GM12892 (cell line): ENCODE results near the gene FBXO41.

ENCODE experiments used
- DNase-seq: peaks from one replicate; pipeline ENCODE4 v3.0.0; 2011; ENCODE audit not compliant: insufficient read length
- FAIRE-seq: peaks from 2 replicates; lab custom pipeline; 2011; peaks lifted over from hg19 to GRCh38; lab: Jason Lieb, UNC
- POLR2A ChIP-seq: IDR thresholded peaks from 2 replicates; pipeline ENCODE4 v1.6.1; 2011; ENCODE audit warnings: low read depth, low read length, control low read depth
- POLR2AphosphoS5 ChIP-seq: IDR thresholded peaks from 2 replicates; pipeline ENCODE4 v1.6.1; 2011; ENCODE audit warnings: low read depth, low read length, control low read depth
- TAF1 ChIP-seq: IDR thresholded peaks from 2 replicates; pipeline ENCODE4 v1.6.1; 2011; ENCODE audit warnings: low read depth, mild to moderate bottlenecking, control low read depth, low read length, borderline replicate concordance

Gene FBXO41

GRCh38 chr2:73259276-73259675 lies 25.0 kb downstream of the FBXO41 start:
- no peak for TF ChIP-seq POLR2A
- TF ChIP-seq POLR2AphosphoS5: no peak
- no peak for TF ChIP-seq TAF1
- FAIRE-seq (no peak), DNase-seq (no peak)

- FAIRE-seq: no peak
- TF ChIP-seq TAF1 (no peak), POLR2A (no peak), POLR2AphosphoS5 (no peak)
- no peak for DNase-seq
These were observed 25.4 kb downstream of the FBXO41 start for GRCh38 chr2:73258913-73259215.

- FAIRE-seq: no peak
- TF ChIP-seq POLR2AphosphoS5: no peak
- TF ChIP-seq TAF1: no peak
- TF ChIP-seq POLR2A: no peak
- no peak for DNase-seq
These were observed 25.9 kb downstream of the FBXO41 start for GRCh38 chr2:73258186-73258912.

- FAIRE-seq: no peak
- no peak for DNase-seq
- TF ChIP-seq POLR2A (no peak), TAF1 (no peak), POLR2AphosphoS5 (no peak)
These were observed 26.7 kb downstream of the FBXO41 start for GRCh38 chr2:73257425-73258125.

- DNase-seq (no peak), FAIRE-seq (no peak)
- TF ChIP-seq TAF1 (no peak), POLR2A (no peak), POLR2AphosphoS5 (no peak)
These were observed 27.3 kb downstream of the FBXO41 start for GRCh38 chr2:73257021-73257420.

- FAIRE-seq: no peak
- no peak for DNase-seq
- TF ChIP-seq POLR2AphosphoS5: no peak
These were observed 27.7 kb downstream of the FBXO41 start for GRCh38 chr2:73256618-73256922.

GRCh38 chr2:73255907-73256617 lies 28.2 kb downstream of the FBXO41 start:
- no peak for TF ChIP-seq POLR2A
- TF ChIP-seq POLR2AphosphoS5: no peak
- no peak for TF ChIP-seq TAF1
- DNase-seq: no peak
- FAIRE-seq: no peak

- DNase-seq: no peak
- no peak for FAIRE-seq
- TF ChIP-seq POLR2A (peak; percentile 45), TAF1 (no peak), POLR2AphosphoS5 (peak; percentile 51; the same call in 1 of the 2 replicates)
These were observed 29.2 kb downstream of the FBXO41 start for GRCh38 chr2:73255007-73255644.

GRCh38 chr2:73254343-73255006 lies 29.8 kb downstream of the FBXO41 start:
- FAIRE-seq (no peak), DNase-seq (no peak)
- TF ChIP-seq POLR2AphosphoS5: peak; percentile 19; the same call in 1 of the 2 replicates
- no peak for TF ChIP-seq TAF1

GRCh38 chr2:73253901-73254300 lies 30.4 kb downstream of the FBXO41 start:
- DNase-seq (no peak), FAIRE-seq (no peak)

GRCh38 chr2:73253400-73253799 lies 30.9 kb downstream of the FBXO41 start:
- DNase-seq (no peak), FAIRE-seq (peak; percentile 5)
- no peak for TF ChIP-seq TAF1
- no peak for TF ChIP-seq POLR2AphosphoS5
- no peak for TF ChIP-seq POLR2A

More at GRCh38 chr2:73253901-73254300, 30.4 kb downstream of the FBXO41 start:
- TF ChIP-seq POLR2A (no peak), POLR2AphosphoS5 (peak; percentile 43; the same call in 1 of the 2 replicates), TAF1 (no peak)
